MM.1S (cell line): Measurements from ENCODE around the gene OR5H1.

Experiments used
- CTCF ChIP-seq: fragments of 300-600 bp; sonication (generic); IDR thresholded peaks from 2 replicates; pipeline ENCODE4 v1.5.1; 2016; ENCODE audit warnings: antibody characterized with exemption, low read length, mixed read lengths
- EZH2 ChIP-seq: fragments of 300-600 bp; sonication (generic); optimal IDR thresholded peaks from 2 replicates; pipeline ENCODE3; 2017; ENCODE audit warnings: low read depth, mild to moderate bottlenecking, antibody characterized with exemption, low read length, mixed read lengths
- EZH2phosphoT487 ChIP-seq: fragments of 300-600 bp; sonication (generic); IDR thresholded peaks from 2 replicates; pipeline ENCODE4 v1.6.1; 2018; ENCODE audit warnings: antibody characterized with exemption, low read length

- TF ChIP-seq CTCF (no peak), EZH2 (no peak), EZH2phosphoT487 (no peak)
Observed at GRCh38 chr3:98147179-98147578, 16.7 kb downstream of the OR5H1 start, which contains the start of gene OR5H14.
